ENCODE measurements around the gene USP20. TPM values are rescaled to one million over a fixed set of nuclear protein-coding genes. Genes with fewer than 3 reads are reported as not detected.

The USP20 gene
- total and polyA plus RNA-seq, 10 of the 15 experiments (the other 5 are each of a cell fraction or from before 2014, with no cell fraction given): 0.66 to 23.3 (median 11.0) TPM

DNA sequence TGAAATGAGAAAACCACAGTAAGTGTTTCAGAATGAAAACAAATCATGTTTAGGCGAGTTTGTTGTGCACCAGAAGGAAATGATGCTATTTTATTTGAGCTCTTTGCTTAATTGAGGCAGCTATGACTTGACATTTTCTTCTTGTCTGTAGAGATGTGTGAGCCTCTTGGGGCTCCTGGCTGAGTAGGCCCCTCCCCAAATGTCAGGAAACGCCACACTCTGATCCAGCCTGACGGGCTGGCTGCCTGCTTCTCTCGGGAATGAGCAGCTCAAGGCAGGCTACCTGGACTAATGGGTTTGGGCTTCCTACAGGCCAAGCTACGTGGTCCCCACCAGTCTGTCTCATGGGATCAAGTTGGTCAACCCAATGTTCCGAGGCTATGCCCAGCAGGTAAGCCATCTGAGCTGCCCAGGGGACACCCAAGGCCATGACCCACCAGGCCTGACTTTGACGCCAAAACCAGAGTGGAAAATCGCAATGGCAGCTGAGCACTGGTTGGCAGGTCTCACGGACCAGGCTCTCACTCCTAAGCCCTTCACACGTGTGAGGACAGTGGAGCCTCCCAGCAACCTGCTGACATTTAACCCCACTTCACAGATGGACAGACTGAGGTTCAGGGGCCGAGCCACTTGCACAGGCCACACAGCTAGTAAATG, 29.9 kb downstream of the USP20 start (continued):
- no peak for TF ChIP-seq SIX5 (IDR thresholded peaks at IDR 0.05; ENCODE audit: low read depth, low read length, severe bottlenecking)

DNA sequence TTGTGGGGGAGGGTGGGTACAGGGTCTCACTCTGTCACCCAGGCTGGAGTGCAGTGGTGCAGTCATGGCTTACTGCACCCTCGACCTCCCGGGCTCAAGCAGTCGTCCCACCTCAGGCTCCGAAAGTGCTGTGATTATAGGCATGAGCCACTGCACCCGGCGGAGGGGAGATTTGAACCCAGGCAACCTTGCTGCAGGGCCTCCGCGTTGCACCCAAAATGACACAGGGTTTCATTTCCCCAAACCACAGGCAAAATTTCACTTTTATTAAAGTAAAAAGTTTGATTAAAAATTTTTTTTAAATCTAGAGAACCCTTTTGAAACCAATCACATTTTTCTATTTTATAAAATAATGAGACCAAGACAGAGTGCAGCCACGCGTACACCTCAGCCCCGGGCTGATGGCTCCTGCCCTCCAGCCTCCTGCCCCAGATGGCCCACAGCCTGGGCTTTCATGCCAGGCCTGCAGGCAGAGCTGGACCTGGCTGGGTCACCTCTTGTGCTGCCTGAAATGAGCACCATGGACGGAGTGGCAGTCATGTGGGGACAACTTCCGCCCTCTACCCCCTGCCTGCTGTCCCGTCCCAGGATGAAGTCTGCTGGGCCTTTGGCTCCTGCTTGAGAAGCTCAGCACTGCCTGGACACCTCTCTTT, 30.5 kb downstream of the USP20 start:
- Histone ChIP-seq H3K4me3 (no peak overlapping the region), H3K4me1 (ENCODE audit: control insufficient read depth, insufficient read depth, low read length) (peaks cover 5% of the 10 kb centered on the region), H3K27me3 (replicated peaks in 1 of 2; ENCODE audit: control insufficient read depth in 2 of 2, insufficient read depth in 2 of 2, low read length in 1 of 2) (no peaks in the 10 kb centered on the region), H3K36me3 (ENCODE audit: control insufficient read depth in 2 of 2, insufficient read depth in 2 of 2, low read length in 1 of 2) (peaks cover 0 to 2% of the 10 kb centered on the region in 2 experiments; a peak in 3 of 4 replicates), H3K79me2 (ENCODE audit: control insufficient read depth, insufficient read depth, low read length) (no peaks in the 10 kb centered on the region), H2AFZ (ENCODE audit: control insufficient read depth, low read depth, low read length) (no peak overlapping the region), H3K27ac (ENCODE audit: control insufficient read depth, insufficient read depth) (no peak overlapping the region), H3K4me2 (ENCODE audit: control insufficient read depth, insufficient read depth) (no peak overlapping the region), H3K9ac (ENCODE audit: control insufficient read depth, insufficient read depth, low read length) (no peak overlapping the region), H3K9me3 (replicated peaks; ENCODE audit: control insufficient read depth, insufficient read depth, low read length) (no peaks in the 10 kb centered on the region), H4K20me1 (ENCODE audit: control insufficient read depth, insufficient read depth) (no peaks in the 10 kb centered on the region)
- no peak for TF ChIP-seq GATAD2B (conservative IDR thresholded peaks at IDR 0.05; ENCODE audit: low read depth)
- TF ChIP-seq CREM (IDR thresholded peaks at IDR 0.05; ENCODE audit: low read depth): no peak
- no peak for TF ChIP-seq ZBED1 (IDR thresholded peaks at IDR 0.05; ENCODE audit: borderline replicate concordance)
- TF ChIP-seq STAT1 (conservative IDR thresholded peaks at IDR 0.05): no peak
- no peak for TF ChIP-seq CHD4 (IDR thresholded peaks at IDR 0.05)
- TF ChIP-seq NFIC (IDR thresholded peaks at IDR 0.05; ENCODE audit: low read depth, low read length): no peak
- no peak for TF ChIP-seq POLR2A (IDR thresholded peaks at IDR 0.05; ENCODE audit: low read depth, low read length)
- TF ChIP-seq SUZ12 (IDR thresholded peaks at IDR 0.05; ENCODE audit: unreplicated experiment): no peak
- no peak for TF ChIP-seq MTA3 (IDR thresholded peaks at IDR 0.05; ENCODE audit: borderline replicate concordance, low read length)
- no peak for TF ChIP-seq ASH2L (IDR thresholded peaks at IDR 0.05; ENCODE audit: borderline replicate concordance, low read depth)
- TF ChIP-seq KLF5 (IDR thresholded peaks at IDR 0.05; ENCODE audit: partially characterized antibody): no peak
- no peak for TF ChIP-seq NFYA (IDR thresholded peaks at IDR 0.05; ENCODE audit: borderline replicate concordance, low read depth, low read length)
- TF ChIP-seq, protein P1, sequence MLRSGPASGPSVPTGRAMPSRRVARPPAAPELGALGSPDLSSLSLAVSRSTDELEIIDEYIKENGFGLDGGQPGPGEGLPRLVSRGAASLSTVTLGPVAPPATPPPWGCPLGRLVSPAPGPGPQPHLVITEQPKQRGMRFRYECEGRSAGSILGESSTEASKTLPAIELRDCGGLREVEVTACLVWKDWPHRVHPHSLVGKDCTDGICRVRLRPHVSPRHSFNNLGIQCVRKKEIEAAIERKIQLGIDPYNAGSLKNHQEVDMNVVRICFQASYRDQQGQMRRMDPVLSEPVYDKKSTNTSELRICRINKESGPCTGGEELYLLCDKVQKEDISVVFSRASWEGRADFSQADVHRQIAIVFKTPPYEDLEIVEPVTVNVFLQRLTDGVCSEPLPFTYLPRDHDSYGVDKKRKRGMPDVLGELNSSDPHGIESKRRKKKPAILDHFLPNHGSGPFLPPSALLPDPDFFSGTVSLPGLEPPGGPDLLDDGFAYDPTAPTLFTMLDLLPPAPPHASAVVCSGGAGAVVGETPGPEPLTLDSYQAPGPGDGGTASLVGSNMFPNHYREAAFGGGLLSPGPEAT (IDR thresholded peaks at IDR 0.05; ENCODE audit: low read depth): no peak
- TF ChIP-seq NFYB (IDR thresholded peaks at IDR 0.05; ENCODE audit: insufficient read depth, low read depth, low read length): no peak
- TF ChIP-seq BRCA1 (IDR thresholded peaks at IDR 0.05; ENCODE audit: low read depth, low read length): no peak
- TF ChIP-seq, protein P2, sequence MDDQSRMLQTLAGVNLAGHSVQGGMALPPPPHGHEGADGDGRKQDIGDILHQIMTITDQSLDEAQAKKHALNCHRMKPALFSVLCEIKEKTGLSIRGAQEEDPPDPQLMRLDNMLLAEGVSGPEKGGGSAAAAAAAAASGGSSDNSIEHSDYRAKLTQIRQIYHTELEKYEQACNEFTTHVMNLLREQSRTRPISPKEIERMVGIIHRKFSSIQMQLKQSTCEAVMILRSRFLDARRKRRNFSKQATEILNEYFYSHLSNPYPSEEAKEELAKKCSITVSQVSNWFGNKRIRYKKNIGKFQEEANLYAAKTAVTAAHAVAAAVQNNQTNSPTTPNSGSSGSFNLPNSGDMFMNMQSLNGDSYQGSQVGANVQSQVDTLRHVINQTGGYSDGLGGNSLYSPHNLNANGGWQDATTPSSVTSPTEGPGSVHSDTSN (IDR thresholded peaks at IDR 0.05; ENCODE audit: insufficient replicate concordance, low read depth, low read length): no peak
- TF ChIP-seq, protein P3, sequence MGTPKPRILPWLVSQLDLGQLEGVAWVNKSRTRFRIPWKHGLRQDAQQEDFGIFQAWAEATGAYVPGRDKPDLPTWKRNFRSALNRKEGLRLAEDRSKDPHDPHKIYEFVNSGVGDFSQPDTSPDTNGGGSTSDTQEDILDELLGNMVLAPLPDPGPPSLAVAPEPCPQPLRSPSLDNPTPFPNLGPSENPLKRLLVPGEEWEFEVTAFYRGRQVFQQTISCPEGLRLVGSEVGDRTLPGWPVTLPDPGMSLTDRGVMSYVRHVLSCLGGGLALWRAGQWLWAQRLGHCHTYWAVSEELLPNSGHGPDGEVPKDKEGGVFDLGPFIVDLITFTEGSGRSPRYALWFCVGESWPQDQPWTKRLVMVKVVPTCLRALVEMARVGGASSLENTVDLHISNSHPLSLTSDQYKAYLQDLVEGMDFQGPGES (IDR thresholded peaks at IDR 0.05): no peak
- in situ Hi-C loops (cut with MboI): no loop called here
- no peak for ATAC-seq
- ChIA-PET SMC1A (ENCODE audit: uncharacterized antibody, unreplicated experiment) (no interaction called here), POLR2A (no interaction called here), CTCF (no interaction called here), RAD21 (ENCODE audit: unreplicated experiment) (no interaction called here)
- intact Hi-C loops (cut with micrococcal nuclease; ENCODE audit: unreplicated experiment): no loop called here
- no peak for FAIRE-seq
- no TSS peak for BruUV-seq (replicated peaks)
- no peak for DNase-seq (ENCODE audit: low read depth, low spot score)
- 77% methylated on average over 13 of the region's 14 CpGs for WGBS (ENCODE audit: insufficient coverage, insufficient replicate concordance, low lambda C conversion rate, missing lambda C conversion rate)
